Breast epithelium (tissue), 4 donors: ENCODE measurements around the gene NANOS1. TPM values are rescaled to one million over a fixed set of nuclear protein-coding genes. Genes with fewer than 3 reads are reported as not detected.
A peak's percentile ranks its signal among the peaks of the same experiment; 100 is the strongest.

Experiments
- DNase-seq, 2 donors: peaks; one replicate each; pipeline ENCODE4 v3.0.0-alpha.2; 2019; ENCODE audit warnings: low spot score in 2 of 2
- H3K27ac ChIP-seq, 2 donors: fragments of 200-600 bp; sonication (generic) in 1 of 2; one replicate each; pipeline ENCODE4 v1.5.1; 2016 to 2019; ENCODE audit warnings: mild to moderate bottlenecking in 1 of 2
- H3K27me3 ChIP-seq, 2 donors: fragments of 200-600 bp; sonication (generic) in 1 of 2; one replicate each; pipeline versions ENCODE4 v1.5.1 to v1.6.0; 2017 to 2019; ENCODE audit warnings: control low read depth in 1 of 2, mild to moderate bottlenecking in 1 of 2
- H3K36me3 ChIP-seq: fragments of 200-600 bp; one replicate; pipeline ENCODE4 v1.5.1; 2019
- H3K4me1 ChIP-seq, 2 donors: fragments of 200-600 bp; sonication (generic); one replicate each; pipeline ENCODE4 v1.5.1; 2016 to 2019; ENCODE audit warnings: control low read depth in 1 of 2
- H3K4me3 ChIP-seq, 3 donors: fragments of 200-600 bp; sonication (generic); 1 replicate in 2 of 3; 2 replicates in 1 of 3; pipeline ENCODE4 v1.5.1; 2016 to 2019; ENCODE audit warnings: mild to moderate bottlenecking in 3 of 3, moderate library complexity in 2 of 3
- H3K9me3 ChIP-seq, 2 donors: fragments of 200-600 bp; sonication (generic) in 1 of 2; one replicate each; pipeline ENCODE4 v1.5.1; 2016 to 2019; ENCODE audit warnings: control low read depth in 1 of 2
- CTCF ChIP-seq, 3 donors: fragments of 450-650 bp; IDR thresholded peaks; one replicate each; pipeline ENCODE4 v1.5.1; 2016 to 2017; ENCODE audit warnings: antibody characterized with exemption in 3 of 3, mild to moderate bottlenecking in 3 of 3, moderate library complexity in 3 of 3
- POLR2A ChIP-seq: fragments of 450-650 bp; IDR thresholded peaks from one replicate; pipeline ENCODE4 v1.6.1; 2016; ENCODE audit warnings: antibody characterized with exemption, mild to moderate bottlenecking, moderate library complexity
- POLR2AphosphoS5 ChIP-seq, 3 donors: sonication (generic); formaldehyde crosslinking; IDR thresholded peaks; one replicate each; pipeline ENCODE4 v1.6.1; 2017; ENCODE audit warnings: antibody characterized with exemption in 3 of 3
- intact Hi-C: fragments of 100-400 bp; cut with DNase I; formaldehyde crosslinking; loops from one replicate; pipeline ENCODE4 v1.15.1; 2023; ENCODE audit warnings: low total_unique reads
- total RNA-seq, 3 donors: library from RNA; depleted of rRNA; stranded (reverse); fragments of >200 nt; gene quantifications; one replicate each; pipeline ENCODE4 v1.1.0, GENCODE V29; 2016

Gene NANOS1
- total RNA-seq, 3 donors from 2014 or later: 2.9 to 6.4 (median 3.7) TPM

- no peak for DNase-seq
- Histone ChIP-seq H3K9me3 (no peaks in the 10 kb centered on the region), H3K4me1 (no peaks in the 10 kb centered on the region), H3K4me3 (no peak overlapping the region), H3K27ac (no peak overlapping the region), H3K36me3 (no peaks in the 10 kb centered on the region), H3K27me3 (no peaks in the 10 kb centered on the region)
- no peak for TF ChIP-seq POLR2AphosphoS5 (IDR thresholded peaks at IDR 0.05)
- TF ChIP-seq POLR2A: no peak
- intact Hi-C loops: no loop called here
These were observed 31.3 kb upstream of the NANOS1 start for GRCh38 chr10:118998183-118998582.

- TF ChIP-seq CTCF (IDR thresholded peaks at IDR 0.05): no peak
- TF ChIP-seq POLR2A: no peak
- TF ChIP-seq POLR2AphosphoS5 (IDR thresholded peaks at IDR 0.05): no peak
- Histone ChIP-seq H3K4me3 (no peak overlapping the region), H3K9me3 (no peaks in the 10 kb centered on the region), H3K4me1 (no peaks in the 10 kb centered on the region), H3K27ac (no peak overlapping the region), H3K27me3 (no peaks in the 10 kb centered on the region), H3K36me3 (no peaks in the 10 kb centered on the region)
- intact Hi-C loops: no loop called here
- DNase-seq: no peak
These were observed 27.6 kb upstream of the NANOS1 start for GRCh38 chr10:119001717-119002500.

- no peaks in the 10 kb centered on the region for H3K4me1 ChIP-seq
- no peaks in the 10 kb centered on the region for H3K27me3 ChIP-seq
- no peak for TF ChIP-seq POLR2A
- no peak for TF ChIP-seq POLR2AphosphoS5 (IDR thresholded peaks at IDR 0.05)
- TF ChIP-seq CTCF (IDR thresholded peaks at IDR 0.05): no peak
- H3K36me3 ChIP-seq: no peaks in the 10 kb centered on the region
- no peak overlapping the region for H3K27ac ChIP-seq
- H3K4me3 ChIP-seq: no peak overlapping the region
- no peaks in the 10 kb centered on the region for H3K9me3 ChIP-seq
- intact Hi-C loops: no loop called here
- DNase-seq: no peak
These were observed 25.8 kb upstream of the NANOS1 start for GRCh38 chr10:119003572-119004289.

- H3K36me3 ChIP-seq: no peaks in the 10 kb centered on the region
- H3K4me3 ChIP-seq: no peak overlapping the region
- H3K27me3 ChIP-seq: no peaks in the 10 kb centered on the region
- H3K27ac ChIP-seq: no peak overlapping the region
- H3K4me1 ChIP-seq: no peaks in the 10 kb centered on the region
- TF ChIP-seq POLR2AphosphoS5 (IDR thresholded peaks at IDR 0.05): no peak
- no peak for TF ChIP-seq CTCF (IDR thresholded peaks at IDR 0.05)
- TF ChIP-seq POLR2A: no peak
- H3K9me3 ChIP-seq: no peaks in the 10 kb centered on the region
- intact Hi-C loops: no loop called here
- DNase-seq: no peak
These were observed 24.0 kb upstream of the NANOS1 start for GRCh38 chr10:119005362-119006043.

DNA sequence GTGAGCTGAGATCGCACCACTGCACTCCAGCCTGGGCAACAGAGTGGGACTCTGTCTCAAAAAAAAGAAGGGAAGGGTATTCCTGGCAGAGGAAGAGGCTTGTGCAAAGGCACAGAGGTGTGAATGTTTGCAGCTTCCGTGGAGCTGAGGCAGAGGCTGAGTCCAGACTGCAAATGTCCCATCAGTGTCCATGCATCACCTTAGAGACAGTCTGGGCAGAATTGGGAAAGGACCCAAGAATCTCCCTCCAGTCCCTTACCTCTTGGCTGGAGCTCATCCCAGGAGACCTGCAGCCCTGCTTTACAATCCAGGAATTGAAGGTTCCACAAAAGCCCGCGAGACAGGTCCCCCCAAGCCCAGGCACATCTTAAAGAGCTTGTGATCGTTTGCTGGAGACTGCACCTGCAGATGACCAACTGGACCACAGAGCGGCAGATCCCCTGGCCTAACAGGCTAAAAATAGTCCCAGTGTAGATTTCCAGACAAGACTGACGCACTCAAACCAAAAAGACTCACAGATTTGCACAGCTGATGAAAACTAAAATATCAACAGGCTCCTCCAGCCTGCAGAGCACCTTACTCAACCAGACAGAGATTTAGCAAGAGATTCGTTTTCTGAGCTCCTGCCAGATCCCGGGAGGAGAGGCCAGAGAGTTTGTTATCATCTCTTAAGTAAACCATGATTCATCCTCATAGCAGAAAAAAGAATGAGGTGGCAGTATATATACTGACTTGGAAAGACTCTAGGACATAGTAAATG, 22.9 kb upstream of the NANOS1 start:
- no peak overlapping the region for H3K4me3 ChIP-seq
- H3K27me3 ChIP-seq: no peaks in the 10 kb centered on the region
- H3K36me3 ChIP-seq: no peaks in the 10 kb centered on the region
- H3K27ac ChIP-seq: peak overlapping the region in 1 of 2 donors; percentile 43
- peak; percentile 72 to 76 for DNase-seq
- no peaks in the 10 kb centered on the region for H3K4me1 ChIP-seq
- TF ChIP-seq POLR2AphosphoS5 (IDR thresholded peaks at IDR 0.05): peak in 1 of 3 donors; percentile 9
- TF ChIP-seq POLR2A: no peak
- intact Hi-C loops: no loop called here
- H3K9me3 ChIP-seq: no peaks in the 10 kb centered on the region
